Neuronal stem cell (in vitro differentiated cells): ENCODE results near the gene NAT8.

Source experiments
- DNase-seq: peaks from one replicate; pipeline ENCODE4 v3.0.0-alpha.2; 2013; ENCODE audit warnings: low spot score
- H2AFZ ChIP-seq: one replicate; pipeline ENCODE4 v1.6.1; 2013; ENCODE audit warnings: mild to moderate bottlenecking, low read length, inconsistent platforms
- H2AK5ac ChIP-seq: 2 replicates; pipeline ENCODE4 v1.6.1; 2013; ENCODE audit warnings: low read depth, mild to moderate bottlenecking, inconsistent platforms, low read length, moderate library complexity, mixed read lengths
- H2BK120ac ChIP-seq: 2 replicates; pipeline ENCODE4 v1.6.1; 2013; ENCODE audit warnings: low read depth, mild to moderate bottlenecking, inconsistent platforms, low read length, moderate library complexity, mixed read lengths
- H2BK12ac ChIP-seq: one replicate; pipeline ENCODE4 v1.6.1; 2013; ENCODE audit warnings: low read length, inconsistent platforms
- H2BK15ac ChIP-seq: 2 replicates; pipeline ENCODE4 v1.6.1; 2013; ENCODE audit warnings: mild to moderate bottlenecking, low read length, inconsistent platforms, mixed read lengths
- H2BK5ac ChIP-seq: one replicate; pipeline ENCODE4 v1.6.1; 2013; ENCODE audit warnings: inconsistent platforms, mild to moderate bottlenecking, low read length, moderate library complexity
- H3K14ac ChIP-seq: one replicate; pipeline ENCODE4 v1.6.1; 2013; ENCODE audit warnings: low read length, inconsistent platforms
- H3K18ac ChIP-seq: 2 replicates; pipeline ENCODE4 v1.6.1; 2013; ENCODE audit warnings: low read length, inconsistent platforms
- H3K23ac ChIP-seq: 2 replicates; pipeline ENCODE4 v1.6.1; 2013; ENCODE audit warnings: low read depth, mild to moderate bottlenecking, mixed read lengths, low read length, inconsistent platforms; ENCODE audit not compliant: poor library complexity
- H3K27ac ChIP-seq: replicated peaks from 3 replicates; pipeline ENCODE4 v1.5.1; 2013; ENCODE audit warnings: low read length, inconsistent platforms
- H3K27me3 ChIP-seq, 3 experiments: 2 replicates each; pipeline ENCODE4 v1.6.1; 2013; ENCODE audit warnings: low read length in 3 of 3, mild to moderate bottlenecking in 2 of 3, inconsistent platforms in 1 of 3, low read depth in 1 of 3, mixed read lengths in 1 of 3, moderate library complexity in 1 of 3; ENCODE audit not compliant: control insufficient read depth in 3 of 3, insufficient read depth in 3 of 3
- H3K36me3 ChIP-seq, 2 donors: replicated peaks in 1 of 2; 2 replicates each; pipeline ENCODE4 v1.6.1; 2013; ENCODE audit warnings: low read length in 2 of 2; ENCODE audit not compliant: control insufficient read depth in 2 of 2, insufficient read depth in 2 of 2
- H3K4ac ChIP-seq: 2 replicates; pipeline ENCODE4 v1.6.1; 2013; ENCODE audit warnings: inconsistent platforms, mild to moderate bottlenecking, low read length, moderate library complexity
- H3K4me1 ChIP-seq, 2 donors: 1 replicate in 1 of 2; 2 replicates in 1 of 2; pipeline ENCODE4 v1.6.1; 2013; ENCODE audit warnings: low read length in 2 of 2, low read depth in 1 of 2; ENCODE audit not compliant: control insufficient read depth in 2 of 2, insufficient read depth in 1 of 2
- H3K4me2 ChIP-seq: one replicate; pipeline ENCODE4 v1.6.1; 2013; ENCODE audit warnings: mild to moderate bottlenecking, low read length, inconsistent platforms; ENCODE audit not compliant: insufficient read depth, poor library complexity, severe bottlenecking
- H3K4me3 ChIP-seq, 2 donors: 2 replicates each; pipeline ENCODE4 v1.5.1; 2013; ENCODE audit warnings: low read length in 2 of 2, mild to moderate bottlenecking in 2 of 2, inconsistent platforms in 1 of 2, moderate library complexity in 1 of 2
- H3K79me1 ChIP-seq: one replicate; pipeline ENCODE4 v1.6.1; 2013; ENCODE audit warnings: low read depth, mild to moderate bottlenecking, inconsistent platforms, low read length, moderate library complexity
- H3K9ac ChIP-seq: one replicate; pipeline ENCODE4 v1.6.1; 2013; ENCODE audit warnings: mild to moderate bottlenecking, low read depth, low read length, inconsistent platforms; ENCODE audit not compliant: poor library complexity
- H3K9me3 ChIP-seq, 2 donors: replicated peaks in 1 of 2; 2 replicates each; pipeline versions ENCODE3 to v1.6.1; 2013; ENCODE audit warnings: low read length in 2 of 2, mild to moderate bottlenecking in 2 of 2, inconsistent platforms in 1 of 2, low read depth in 1 of 2, mixed read lengths in 1 of 2, moderate library complexity in 1 of 2; ENCODE audit not compliant: control insufficient read depth in 2 of 2, insufficient read depth in 1 of 2
- H4K8ac ChIP-seq: one replicate; pipeline ENCODE4 v1.6.1; 2013; ENCODE audit warnings: low read depth, mild to moderate bottlenecking, inconsistent platforms, low read length, moderate library complexity
- H4K91ac ChIP-seq: one replicate; pipeline ENCODE4 v1.6.1; 2013; ENCODE audit warnings: low read length, low read depth, mild to moderate bottlenecking, inconsistent platforms; ENCODE audit not compliant: poor library complexity
- WGBS, 2 donors: extraction: QIAGEN DNeasy Blood & Tissue Kit; methylation state at CpG; one replicate each; pipeline ENCODE4 v1.1.7; 2013; ENCODE audit warnings: missing lambda C conversion rate in 2 of 2, mixed read lengths in 1 of 2; ENCODE audit not compliant: insufficient read length in 2 of 2, insufficient replicate concordance in 1 of 2; ENCODE audit errors: extremely low coverage in 2 of 2; 5-methylcytosine and 5-hydroxymethylcytosine counted together

Gene NAT8

GRCh38 chr2:73594251-73594650, 48.0 kb downstream of the NAT8 start:
- H3K18ac ChIP-seq: no peak overlapping the region
- H2BK5ac ChIP-seq: no peak overlapping the region
- peaks cover 0 to 9% of the 10 kb centered on the region in 2 donors for H3K36me3 ChIP-seq
- H3K4me1 ChIP-seq: no peaks in the 10 kb centered on the region
- no peak overlapping the region for H2AK5ac ChIP-seq
- no peak overlapping the region for H4K91ac ChIP-seq
- WGBS, 2 donors: no CpG with 5 or more reads among the region's 2 CpGs
- H3K27ac ChIP-seq: no peak overlapping the region
- no peak overlapping the region for H2BK15ac ChIP-seq
- no peak overlapping the region for H3K14ac ChIP-seq
- DNase-seq: no peak
- H2AFZ ChIP-seq: no peak overlapping the region
- no peak overlapping the region for H2BK120ac ChIP-seq
- no peak overlapping the region for H3K4me3 ChIP-seq
- no peak overlapping the region for H3K4ac ChIP-seq
- no peak overlapping the region for H3K4me2 ChIP-seq
- no peak overlapping the region for H4K8ac ChIP-seq
- H3K9ac ChIP-seq: no peak overlapping the region
- no peak overlapping the region for H2BK12ac ChIP-seq
- peaks cover 2 to 5% of the 10 kb centered on the region in 2 donors for H3K9me3 ChIP-seq
- H3K23ac ChIP-seq: no peak overlapping the region
- H3K27me3 ChIP-seq: no peaks in the 10 kb centered on the region
- no peaks in the 10 kb centered on the region for H3K79me1 ChIP-seq

DNA sequence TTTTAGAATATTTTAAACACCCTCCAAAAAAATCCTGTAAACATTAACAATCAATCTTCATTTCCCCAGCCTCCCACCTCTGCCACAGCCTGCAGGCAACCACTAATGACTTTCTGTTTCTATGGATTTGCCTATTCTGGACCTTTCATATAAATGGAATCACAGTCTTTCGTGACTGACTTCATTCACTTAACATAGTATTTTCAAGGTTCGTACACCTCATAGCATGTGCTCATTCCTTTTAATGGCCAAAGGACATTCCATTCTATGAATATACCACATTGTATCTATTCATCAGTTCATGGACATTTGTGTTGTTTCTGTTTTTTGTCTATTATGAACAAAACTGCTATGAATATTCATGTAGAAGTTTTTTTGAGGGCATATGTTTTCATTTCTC, 48.5 kb downstream of the NAT8 start:
- Histone ChIP-seq H3K9ac (no peak overlapping the region), H4K8ac (no peak overlapping the region), H3K4me3 (no peak overlapping the region), H3K14ac (no peak overlapping the region), H4K91ac (no peak overlapping the region), H2BK5ac (no peak overlapping the region), H2BK12ac (no peak overlapping the region), H3K4ac (no peak overlapping the region), H3K4me1 (no peaks in the 10 kb centered on the region), H3K9me3 (peaks cover 2 to 5% of the 10 kb centered on the region in 2 donors), H2BK120ac (no peak overlapping the region), H2BK15ac (no peak overlapping the region), H3K36me3 (peaks cover 0 to 9% of the 10 kb centered on the region in 2 donors), H3K27me3 (no peaks in the 10 kb centered on the region), H3K4me2 (no peak overlapping the region), H3K27ac (no peak overlapping the region), H2AK5ac (no peak overlapping the region), H3K79me1 (no peaks in the 10 kb centered on the region), H3K18ac (no peak overlapping the region), H3K23ac (no peak overlapping the region), H2AFZ (no peak overlapping the region)
- DNase-seq: no peak
- WGBS, 2 donors: no CpG with 5 or more reads among the region's 2 CpGs
